ENCODE data around the gene SYT9.

Gene SYT9

DNA sequence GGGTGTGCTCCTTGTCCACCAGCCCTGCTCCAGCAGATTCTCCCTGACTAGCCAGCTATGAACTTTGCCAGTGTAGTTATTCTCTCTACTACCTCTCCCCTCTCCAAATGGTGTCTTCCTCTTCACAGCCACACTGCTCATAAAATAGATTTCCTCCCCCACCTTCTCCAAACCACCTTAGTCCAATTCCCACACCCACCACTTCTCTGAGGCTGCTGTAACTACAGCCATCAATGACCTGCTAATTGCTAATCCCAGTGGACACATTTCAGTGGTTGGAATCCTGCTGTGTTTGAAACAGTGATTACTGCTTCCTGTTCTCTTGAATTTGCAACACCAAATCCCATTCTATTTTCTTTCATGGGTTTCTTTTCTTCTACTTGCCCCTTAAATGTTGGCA is 23.4 kb downstream of the SYT9 start:
- no peaks in the 10 kb centered on the region for H3K36me3 ChIP-seq (replicated peaks)
- in situ Hi-C loops (cut with HindIII; ENCODE audit: low pct_ligation_motif_present, low sequenced_read_pairs): no loop called here
- DNase-seq: no peak
- H3K4me3 ChIP-seq (ENCODE audit: low read depth, low read length): no peak overlapping the region
- H3K27ac ChIP-seq: no peak overlapping the region
- H3K27me3 ChIP-seq (replicated peaks): no peaks in the 10 kb centered on the region
- TF ChIP-seq, protein P1, sequence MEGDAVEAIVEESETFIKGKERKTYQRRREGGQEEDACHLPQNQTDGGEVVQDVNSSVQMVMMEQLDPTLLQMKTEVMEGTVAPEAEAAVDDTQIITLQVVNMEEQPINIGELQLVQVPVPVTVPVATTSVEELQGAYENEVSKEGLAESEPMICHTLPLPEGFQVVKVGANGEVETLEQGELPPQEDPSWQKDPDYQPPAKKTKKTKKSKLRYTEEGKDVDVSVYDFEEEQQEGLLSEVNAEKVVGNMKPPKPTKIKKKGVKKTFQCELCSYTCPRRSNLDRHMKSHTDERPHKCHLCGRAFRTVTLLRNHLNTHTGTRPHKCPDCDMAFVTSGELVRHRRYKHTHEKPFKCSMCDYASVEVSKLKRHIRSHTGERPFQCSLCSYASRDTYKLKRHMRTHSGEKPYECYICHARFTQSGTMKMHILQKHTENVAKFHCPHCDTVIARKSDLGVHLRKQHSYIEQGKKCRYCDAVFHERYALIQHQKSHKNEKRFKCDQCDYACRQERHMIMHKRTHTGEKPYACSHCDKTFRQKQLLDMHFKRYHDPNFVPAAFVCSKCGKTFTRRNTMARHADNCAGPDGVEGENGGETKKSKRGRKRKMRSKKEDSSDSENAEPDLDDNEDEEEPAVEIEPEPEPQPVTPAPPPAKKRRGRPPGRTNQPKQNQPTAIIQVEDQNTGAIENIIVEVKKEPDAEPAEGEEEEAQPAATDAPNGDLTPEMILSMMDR (IDR thresholded peaks at IDR 0.05; ENCODE audit: low read depth, low read length, missing control alignments): no peak

DNA sequence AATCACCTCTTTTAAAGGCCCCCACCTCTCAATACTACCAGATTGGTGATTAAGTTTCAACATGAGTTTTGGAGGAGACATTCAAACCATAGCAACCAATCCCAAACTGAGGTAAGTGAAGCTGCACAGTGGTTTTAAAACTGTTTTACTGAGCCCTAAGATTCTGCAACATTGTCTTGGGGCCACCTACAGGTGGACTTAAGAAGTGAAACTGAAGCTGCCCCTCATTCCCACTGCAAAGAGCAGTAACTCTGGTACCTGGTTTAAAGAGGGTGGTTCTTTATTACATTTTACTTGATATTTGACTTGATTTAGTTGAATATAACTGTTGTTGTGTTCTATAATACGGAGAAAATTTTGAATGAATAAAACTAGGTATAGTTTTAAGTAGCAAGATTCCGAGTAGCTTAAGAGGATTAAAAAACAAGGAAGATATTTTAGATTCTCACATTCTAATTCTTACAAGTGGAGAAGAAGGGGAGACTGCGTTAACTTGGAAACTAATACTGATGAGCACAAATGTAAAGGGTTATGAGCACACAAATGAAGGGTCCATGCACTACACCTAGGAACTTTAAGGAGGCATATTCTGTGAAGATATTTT is 26.7 kb downstream of the SYT9 start:
- DNase-seq: peak; percentile 40
- TF ChIP-seq, protein P1 (IDR thresholded peaks at IDR 0.05; ENCODE audit: low read depth, low read length, missing control alignments): peak; percentile 79
- in situ Hi-C loops (cut with HindIII; ENCODE audit: low pct_ligation_motif_present, low sequenced_read_pairs): no loop called here
- H3K36me3 ChIP-seq (replicated peaks): no peaks in the 10 kb centered on the region
- no peaks in the 10 kb centered on the region for H3K27me3 ChIP-seq (replicated peaks)
- no peak overlapping the region for H3K27ac ChIP-seq
- no peak overlapping the region for H3K4me3 ChIP-seq (ENCODE audit: low read depth, low read length)

- Histone ChIP-seq H3K27me3 (replicated peaks) (no peaks in the 10 kb centered on the region), H3K27ac (no peak overlapping the region), H3K4me3 (ENCODE audit: low read depth, low read length) (no peak overlapping the region), H3K36me3 (replicated peaks) (no peaks in the 10 kb centered on the region)
- TF ChIP-seq, protein P1 (IDR thresholded peaks at IDR 0.05; ENCODE audit: low read depth, low read length, missing control alignments): no peak
- DNase-seq: no peak
- in situ Hi-C loops (cut with HindIII; ENCODE audit: low pct_ligation_motif_present, low sequenced_read_pairs): no loop called here
These were observed 28.0 kb downstream of the SYT9 start for GRCh38 chr11:7279676-7280075.

DNA sequence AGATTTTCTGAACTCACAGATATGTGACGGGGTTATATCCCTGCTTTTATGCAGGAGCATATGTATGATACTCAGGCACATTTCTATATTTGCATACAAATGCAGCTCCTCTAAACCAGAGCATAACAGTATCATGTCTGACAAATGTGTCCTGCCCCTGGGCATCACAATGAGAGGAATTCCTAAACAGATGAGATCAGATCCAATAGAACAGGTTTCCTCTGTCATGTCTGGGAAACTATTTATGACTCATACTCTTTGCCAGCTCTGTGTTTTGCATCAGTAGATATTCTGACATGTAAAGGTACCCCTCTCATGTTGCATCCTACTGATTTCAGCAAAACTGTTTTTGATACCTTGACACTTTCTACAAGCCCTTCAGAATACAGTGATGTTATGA is 29.4 kb downstream of the SYT9 start:
- no peaks in the 10 kb centered on the region for H3K27me3 ChIP-seq (replicated peaks)
- H3K36me3 ChIP-seq (replicated peaks): no peaks in the 10 kb centered on the region
- in situ Hi-C loops (cut with HindIII; ENCODE audit: low pct_ligation_motif_present, low sequenced_read_pairs): no loop called here
- DNase-seq: no peak
- TF ChIP-seq, protein P1 (IDR thresholded peaks at IDR 0.05; ENCODE audit: low read depth, low read length, missing control alignments): no peak
- H3K27ac ChIP-seq: no peak overlapping the region
- H3K4me3 ChIP-seq (ENCODE audit: low read depth, low read length): no peak overlapping the region

GRCh38 chr11:7281809-7282208 is 30.1 kb downstream of the SYT9 start:
- no peak for DNase-seq
- no peaks in the 10 kb centered on the region for H3K36me3 ChIP-seq (replicated peaks)
- no peak overlapping the region for H3K4me3 ChIP-seq (ENCODE audit: low read depth, low read length)
- H3K27me3 ChIP-seq (replicated peaks): no peaks in the 10 kb centered on the region
- in situ Hi-C loops (cut with HindIII; ENCODE audit: low pct_ligation_motif_present, low sequenced_read_pairs): no loop called here
- no peak overlapping the region for H3K27ac ChIP-seq
- TF ChIP-seq, protein P1 (IDR thresholded peaks at IDR 0.05; ENCODE audit: low read depth, low read length, missing control alignments): no peak

GRCh38 chr11:7286178-7286577 is 34.5 kb downstream of the SYT9 start:
- H3K4me3 ChIP-seq (ENCODE audit: low read depth, low read length): no peak overlapping the region
- TF ChIP-seq, protein P1 (IDR thresholded peaks at IDR 0.05; ENCODE audit: low read depth, low read length, missing control alignments): no peak
- in situ Hi-C loops (cut with HindIII; ENCODE audit: low pct_ligation_motif_present, low sequenced_read_pairs): no loop called here

More at GRCh38 chr11:7286178-7286577, 34.5 kb downstream of the SYT9 start:
- DNase-seq: no peak
- Histone ChIP-seq H3K27ac (no peak overlapping the region), H3K27me3 (replicated peaks) (no peaks in the 10 kb centered on the region), H3K36me3 (replicated peaks) (no peaks in the 10 kb centered on the region)

All from brain microvascular endothelial cell (primary cell).